GM23338 (cell line): ENCODE measurements around the gene MLLT11. TPM values are rescaled to one million over a fixed set of nuclear protein-coding genes. Genes with fewer than 3 reads are reported as not detected.

Experiments
- ATAC-seq: fragments of 200-7000 bp; cut with Tn5 transposase; 3 replicates; pipeline ENCODE4 v1.9.1; 2020
- DNase-seq: peaks from one replicate; pipeline ENCODE4 v3.0.0-alpha.2; 2015; ENCODE audit warnings: low spot score
- H2AFZ ChIP-seq: fragments of 200-600 bp; sonication (generic); 2 replicates; pipeline ENCODE4 v1.8.0; 2016; ENCODE audit warnings: antibody characterized with exemption, mild to moderate bottlenecking, moderate library complexity
- H3F3A ChIP-seq: fragments of 200-600 bp; sonication (generic); replicated peaks from 2 replicates; pipeline ENCODE4 v1.8.0; 2017; ENCODE audit warnings: antibody characterized with exemption, mixed run types, low read depth
- H3K27ac ChIP-seq: fragments of 200-600 bp; sonication (generic); 2 replicates; pipeline ENCODE4 v1.6.1; 2016; ENCODE audit warnings: low read depth
- H3K27me3 ChIP-seq: fragments of 200-600 bp; sonication (generic); 2 replicates; pipeline ENCODE4 v1.8.0; 2016; ENCODE audit warnings: mild to moderate bottlenecking, mixed run types, moderate library complexity; ENCODE audit not compliant: insufficient read depth
- H3K36me3 ChIP-seq: fragments of 200-600 bp; sonication (generic); 2 replicates; pipeline ENCODE4 v1.8.0; 2016; ENCODE audit warnings: mild to moderate bottlenecking; ENCODE audit not compliant: insufficient read depth
- H3K4me1 ChIP-seq: fragments of 200-600 bp; sonication (generic); 2 replicates; pipeline ENCODE4 v1.8.0; 2016; ENCODE audit warnings: mild to moderate bottlenecking, moderate library complexity; ENCODE audit not compliant: insufficient read depth
- H3K4me2 ChIP-seq: fragments of 200-600 bp; sonication (generic); 2 replicates; pipeline ENCODE4 v1.7.1; 2017; ENCODE audit warnings: mixed run types
- H3K4me3 ChIP-seq: fragments of 200-600 bp; sonication (generic); 2 replicates; pipeline ENCODE4 v1.6.1; 2016; ENCODE audit warnings: mixed run types
- H3K79me2 ChIP-seq: fragments of 200-600 bp; sonication (generic); replicated peaks from 2 replicates; pipeline ENCODE4 v1.8.0; 2017; ENCODE audit warnings: mild to moderate bottlenecking; ENCODE audit not compliant: insufficient read depth
- H3K9me2 ChIP-seq: fragments of 200-600 bp; sonication (generic); 2 replicates; pipeline ENCODE4 v1.8.0; 2017; ENCODE audit not compliant: insufficient read depth
- H4K20me1 ChIP-seq: fragments of 200-600 bp; sonication (generic); replicated peaks from 2 replicates; pipeline ENCODE4 v1.8.0; 2017; ENCODE audit warnings: mild to moderate bottlenecking; ENCODE audit not compliant: insufficient read depth
- H3K27ac Mint-ChIP-seq: 2 replicates; pipeline ENCODE4 v1.8.0; 2020; ENCODE audit warnings: inconsistent platforms, mild to moderate bottlenecking, moderate library complexity, mixed read lengths
- H3K27me3 Mint-ChIP-seq: 3 replicates; pipeline ENCODE4 v1.8.0; 2022; ENCODE audit warnings: low read depth, mild to moderate bottlenecking, moderate library complexity, mixed read lengths, inconsistent platforms; ENCODE audit not compliant: insufficient read depth, poor library complexity
- H3K36me3 Mint-ChIP-seq: 3 replicates; pipeline ENCODE4 v1.8.0; 2021; ENCODE audit warnings: low read depth, mild to moderate bottlenecking, inconsistent platforms, moderate library complexity, mixed read lengths
- H3K4me1 Mint-ChIP-seq: 3 replicates; pipeline ENCODE4 v1.8.0; 2020; ENCODE audit warnings: mild to moderate bottlenecking, inconsistent platforms, mixed read lengths
- H3K4me3 Mint-ChIP-seq: 3 replicates; pipeline ENCODE4 v1.8.0; 2021; ENCODE audit warnings: moderate library complexity, mild to moderate bottlenecking, inconsistent platforms, mixed read lengths
- H3K9me3 Mint-ChIP-seq: 3 replicates; pipeline ENCODE4 v1.8.0; 2020; ENCODE audit warnings: moderate library complexity, mild to moderate bottlenecking, inconsistent platforms, mixed read lengths
- CREB1 ChIP-seq: fragments of 250-450 bp; sonication (Bioruptor Pico); IDR thresholded peaks from 2 replicates; pipeline ENCODE4 v1.5.0; 2020; ENCODE audit warnings: low read depth, mild to moderate bottlenecking, moderate library complexity
- EZH2 ChIP-seq: fragments of 200-600 bp; sonication (generic); IDR thresholded peaks from one replicate; pipeline ENCODE4 v1.8.0; 2017; ENCODE audit warnings: antibody characterized with exemption, mild to moderate bottlenecking, low read depth; ENCODE audit not compliant: unreplicated experiment
- EZH2phosphoT487 ChIP-seq: fragments of 200-600 bp; sonication (generic); IDR thresholded peaks from one replicate; pipeline ENCODE4 v1.8.1; 2018; ENCODE audit warnings: antibody characterized with exemption; ENCODE audit not compliant: unreplicated experiment
- JUNB ChIP-seq: IDR thresholded peaks from one replicate; pipeline ENCODE4 v1.6.1; 2016; ENCODE audit warnings: antibody characterized with exemption; ENCODE audit not compliant: unreplicated experiment
- NANOG ChIP-seq: IDR thresholded peaks from 2 replicates; pipeline ENCODE4 v1.6.1; 2016; ENCODE audit warnings: antibody characterized with exemption, borderline replicate concordance
- POLR2AphosphoS5 ChIP-seq: IDR thresholded peaks from 2 replicates; pipeline ENCODE4 v1.6.1; 2016; ENCODE audit warnings: antibody characterized with exemption, low read depth
- STAT1 ChIP-seq: IDR thresholded peaks from one replicate; pipeline ENCODE4 v1.6.1; 2016; ENCODE audit warnings: antibody characterized with exemption; ENCODE audit not compliant: unreplicated experiment
- ZNF114 ChIP-seq: fragments of 250-450 bp; sonication (Bioruptor Pico); IDR thresholded peaks from 2 replicates; pipeline ENCODE4 v1.5.0; 2020; ENCODE audit warnings: mild to moderate bottlenecking, moderate library complexity
- ZNF331 ChIP-seq: fragments of 250-450 bp; sonication (Bioruptor Pico); IDR thresholded peaks from 2 replicates; pipeline ENCODE4 v1.5.0; 2020; ENCODE audit warnings: low read depth, mild to moderate bottlenecking, moderate library complexity
- polyA plus RNA-seq: library from polyadenylated mRNA; unstranded; fragments of >200 nt; fragmentation: Nextera tagmentation; extraction: Ambion mirVana; gene quantifications from 2 replicates; pipeline ENCODE4 v1.2.1, GENCODE V29; 2016
- total RNA-seq: library from RNA; depleted of rRNA; stranded (reverse); fragments of >200 nt; shearing (Covaris generic); gene quantifications from 2 replicates; pipeline ENCODE4 v1.2.3, GENCODE V29; 2014
- TF ChIP-seq, protein P1 (sequence below): IDR thresholded peaks from 2 replicates; pipeline ENCODE4 v1.6.1; 2016; ENCODE audit warnings: antibody characterized with exemption
- TF ChIP-seq, protein P2 (sequence below), 2 experiments: fragments of 200-600 bp in 1 of 2; sonication (generic) in 1 of 2; conservative IDR thresholded peaks; 2 replicates each; pipeline versions ENCODE4 v1.5.1 to v1.6.1; 2016 to 2017; ENCODE audit warnings: antibody characterized with exemption in 2 of 2, low read depth in 2 of 2, mild to moderate bottlenecking in 2 of 2, moderate library complexity in 1 of 2
- TF ChIP-seq, protein P3 (sequence below): fragments of 250-450 bp; sonication (Bioruptor Pico); IDR thresholded peaks from 2 replicates; pipeline ENCODE4 v1.5.0; 2020; ENCODE audit warnings: mild to moderate bottlenecking, moderate library complexity

Gene MLLT11
- total and polyA plus RNA-seq, 2 experiments from 2014 or later = 10.6 to 22.6 TPM

DNA sequence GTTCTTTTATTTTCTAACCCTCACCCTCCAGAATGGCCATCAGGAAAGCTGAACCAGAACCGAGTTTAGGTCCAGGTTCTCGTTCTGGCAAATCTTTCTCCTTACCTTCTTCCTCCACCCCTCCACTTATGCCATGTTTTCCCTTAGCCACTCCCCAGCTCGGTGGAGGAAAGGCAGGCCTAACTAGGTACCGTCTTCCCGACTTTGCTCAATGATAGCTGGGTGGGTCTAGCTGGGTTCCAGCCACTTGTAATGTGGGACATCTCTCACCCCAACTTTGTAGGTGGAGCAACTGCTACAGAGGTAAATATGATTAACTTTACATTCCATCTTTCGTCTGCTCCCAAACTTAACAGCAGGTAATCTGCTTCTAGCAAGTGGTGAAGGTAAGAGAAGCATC lies 23.2 kb upstream of the MLLT11 start:
- DNase-seq (no peak), ATAC-seq (peak; percentile 36; the same call in 1 of the 3 replicates)
- Mint-ChIP-seq H3K9me3 (no peaks in the 10 kb centered on the region), H3K27ac (no peak overlapping the region), H3K4me1 (peaks cover 23% of the 10 kb centered on the region), H3K4me3 (no peak overlapping the region), H3K27me3 (peaks cover 6% of the 10 kb centered on the region), H3K36me3 (peaks cover 13% of the 10 kb centered on the region)
- H3K27me3 ChIP-seq = no peaks in the 10 kb centered on the region
- H4K20me1 ChIP-seq = no peaks in the 10 kb centered on the region; the same call in 1 of the 2 replicates
- H3K4me2 ChIP-seq = peak overlapping the region; percentile 31; the same call in 1 of the 2 replicates
- TF ChIP-seq ZNF331 (no peak), EZH2 (no peak), STAT1 (no peak)
- TF ChIP-seq, protein P1, sequence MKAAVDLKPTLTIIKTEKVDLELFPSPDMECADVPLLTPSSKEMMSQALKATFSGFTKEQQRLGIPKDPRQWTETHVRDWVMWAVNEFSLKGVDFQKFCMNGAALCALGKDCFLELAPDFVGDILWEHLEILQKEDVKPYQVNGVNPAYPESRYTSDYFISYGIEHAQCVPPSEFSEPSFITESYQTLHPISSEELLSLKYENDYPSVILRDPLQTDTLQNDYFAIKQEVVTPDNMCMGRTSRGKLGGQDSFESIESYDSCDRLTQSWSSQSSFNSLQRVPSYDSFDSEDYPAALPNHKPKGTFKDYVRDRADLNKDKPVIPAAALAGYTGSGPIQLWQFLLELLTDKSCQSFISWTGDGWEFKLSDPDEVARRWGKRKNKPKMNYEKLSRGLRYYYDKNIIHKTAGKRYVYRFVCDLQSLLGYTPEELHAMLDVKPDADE = no peak
- H3F3A ChIP-seq = no peaks in the 10 kb centered on the region
- H3K27ac ChIP-seq = 0 out of 2 replicates have a peak overlapping the region, but pooled peaks have one; percentile 18
- no peaks in the 10 kb centered on the region for H3K79me2 ChIP-seq
- no peak overlapping the region for H3K4me3 ChIP-seq
- H3K36me3 ChIP-seq = no peaks in the 10 kb centered on the region
- peaks cover 19% of the 10 kb centered on the region for H3K4me1 ChIP-seq
- no peak overlapping the region for H2AFZ ChIP-seq
- H3K9me2 ChIP-seq = no peaks in the 10 kb centered on the region

DNA sequence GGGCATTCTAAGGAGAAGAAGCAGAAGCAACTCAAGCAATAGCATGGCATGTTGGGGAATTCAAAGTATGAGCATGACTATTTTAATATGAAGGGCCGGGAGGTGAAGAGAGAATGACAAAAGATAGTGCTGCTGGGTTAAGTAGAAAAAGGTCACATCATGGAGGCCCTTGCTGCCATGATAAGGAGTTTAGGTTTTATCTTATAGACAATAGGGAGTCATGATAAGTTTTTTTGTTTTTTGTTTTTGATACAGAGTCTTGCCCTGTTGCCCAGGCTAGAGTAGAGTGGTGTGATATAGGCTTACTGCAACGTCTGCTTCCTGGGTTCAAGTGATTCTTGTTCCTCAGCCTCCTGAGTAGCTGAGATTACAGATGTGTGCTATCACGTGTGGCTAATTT lies 20.7 kb upstream of the MLLT11 start:
- peaks cover 7% of the 10 kb centered on the region for H3K36me3 Mint-ChIP-seq
- Histone ChIP-seq H3K36me3 (no peaks in the 10 kb centered on the region), H3K4me1 (peaks cover 19% of the 10 kb centered on the region), H2AFZ (no peak overlapping the region), H3K4me2 (0 out of 2 replicates have a peak overlapping the region, but pooled peaks have one; percentile 12), H3K9me2 (no peaks in the 10 kb centered on the region), H3K27ac (no peak overlapping the region), H3F3A (no peaks in the 10 kb centered on the region), H3K79me2 (no peaks in the 10 kb centered on the region), H3K4me3 (no peak overlapping the region), H4K20me1 (no peaks in the 10 kb centered on the region; the same call in 1 of the 2 replicates), H3K27me3 (no peaks in the 10 kb centered on the region)
- DNase-seq (no peak), ATAC-seq (no peak)
- H3K4me1 Mint-ChIP-seq = peaks cover 23% of the 10 kb centered on the region
- H3K27ac Mint-ChIP-seq = no peak overlapping the region
- H3K27me3 Mint-ChIP-seq = peaks cover 2% of the 10 kb centered on the region
- no peaks in the 10 kb centered on the region for H3K9me3 Mint-ChIP-seq
- no peak overlapping the region for H3K4me3 Mint-ChIP-seq
- TF ChIP-seq ZNF114 (no peak), NANOG (no peak), ZNF331 (no peak), POLR2AphosphoS5 (no peak), CREB1 (no peak), EZH2 (no peak), EZH2phosphoT487 (no peak), JUNB (no peak), STAT1 (no peak)
- TF ChIP-seq, protein P2, sequence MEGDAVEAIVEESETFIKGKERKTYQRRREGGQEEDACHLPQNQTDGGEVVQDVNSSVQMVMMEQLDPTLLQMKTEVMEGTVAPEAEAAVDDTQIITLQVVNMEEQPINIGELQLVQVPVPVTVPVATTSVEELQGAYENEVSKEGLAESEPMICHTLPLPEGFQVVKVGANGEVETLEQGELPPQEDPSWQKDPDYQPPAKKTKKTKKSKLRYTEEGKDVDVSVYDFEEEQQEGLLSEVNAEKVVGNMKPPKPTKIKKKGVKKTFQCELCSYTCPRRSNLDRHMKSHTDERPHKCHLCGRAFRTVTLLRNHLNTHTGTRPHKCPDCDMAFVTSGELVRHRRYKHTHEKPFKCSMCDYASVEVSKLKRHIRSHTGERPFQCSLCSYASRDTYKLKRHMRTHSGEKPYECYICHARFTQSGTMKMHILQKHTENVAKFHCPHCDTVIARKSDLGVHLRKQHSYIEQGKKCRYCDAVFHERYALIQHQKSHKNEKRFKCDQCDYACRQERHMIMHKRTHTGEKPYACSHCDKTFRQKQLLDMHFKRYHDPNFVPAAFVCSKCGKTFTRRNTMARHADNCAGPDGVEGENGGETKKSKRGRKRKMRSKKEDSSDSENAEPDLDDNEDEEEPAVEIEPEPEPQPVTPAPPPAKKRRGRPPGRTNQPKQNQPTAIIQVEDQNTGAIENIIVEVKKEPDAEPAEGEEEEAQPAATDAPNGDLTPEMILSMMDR (conservative IDR thresholded peaks at IDR 0.05; ENCODE audit: low read depth in 2 of 2) = no peak
- TF ChIP-seq, protein P1 = no peak
- TF ChIP-seq, protein P3, sequence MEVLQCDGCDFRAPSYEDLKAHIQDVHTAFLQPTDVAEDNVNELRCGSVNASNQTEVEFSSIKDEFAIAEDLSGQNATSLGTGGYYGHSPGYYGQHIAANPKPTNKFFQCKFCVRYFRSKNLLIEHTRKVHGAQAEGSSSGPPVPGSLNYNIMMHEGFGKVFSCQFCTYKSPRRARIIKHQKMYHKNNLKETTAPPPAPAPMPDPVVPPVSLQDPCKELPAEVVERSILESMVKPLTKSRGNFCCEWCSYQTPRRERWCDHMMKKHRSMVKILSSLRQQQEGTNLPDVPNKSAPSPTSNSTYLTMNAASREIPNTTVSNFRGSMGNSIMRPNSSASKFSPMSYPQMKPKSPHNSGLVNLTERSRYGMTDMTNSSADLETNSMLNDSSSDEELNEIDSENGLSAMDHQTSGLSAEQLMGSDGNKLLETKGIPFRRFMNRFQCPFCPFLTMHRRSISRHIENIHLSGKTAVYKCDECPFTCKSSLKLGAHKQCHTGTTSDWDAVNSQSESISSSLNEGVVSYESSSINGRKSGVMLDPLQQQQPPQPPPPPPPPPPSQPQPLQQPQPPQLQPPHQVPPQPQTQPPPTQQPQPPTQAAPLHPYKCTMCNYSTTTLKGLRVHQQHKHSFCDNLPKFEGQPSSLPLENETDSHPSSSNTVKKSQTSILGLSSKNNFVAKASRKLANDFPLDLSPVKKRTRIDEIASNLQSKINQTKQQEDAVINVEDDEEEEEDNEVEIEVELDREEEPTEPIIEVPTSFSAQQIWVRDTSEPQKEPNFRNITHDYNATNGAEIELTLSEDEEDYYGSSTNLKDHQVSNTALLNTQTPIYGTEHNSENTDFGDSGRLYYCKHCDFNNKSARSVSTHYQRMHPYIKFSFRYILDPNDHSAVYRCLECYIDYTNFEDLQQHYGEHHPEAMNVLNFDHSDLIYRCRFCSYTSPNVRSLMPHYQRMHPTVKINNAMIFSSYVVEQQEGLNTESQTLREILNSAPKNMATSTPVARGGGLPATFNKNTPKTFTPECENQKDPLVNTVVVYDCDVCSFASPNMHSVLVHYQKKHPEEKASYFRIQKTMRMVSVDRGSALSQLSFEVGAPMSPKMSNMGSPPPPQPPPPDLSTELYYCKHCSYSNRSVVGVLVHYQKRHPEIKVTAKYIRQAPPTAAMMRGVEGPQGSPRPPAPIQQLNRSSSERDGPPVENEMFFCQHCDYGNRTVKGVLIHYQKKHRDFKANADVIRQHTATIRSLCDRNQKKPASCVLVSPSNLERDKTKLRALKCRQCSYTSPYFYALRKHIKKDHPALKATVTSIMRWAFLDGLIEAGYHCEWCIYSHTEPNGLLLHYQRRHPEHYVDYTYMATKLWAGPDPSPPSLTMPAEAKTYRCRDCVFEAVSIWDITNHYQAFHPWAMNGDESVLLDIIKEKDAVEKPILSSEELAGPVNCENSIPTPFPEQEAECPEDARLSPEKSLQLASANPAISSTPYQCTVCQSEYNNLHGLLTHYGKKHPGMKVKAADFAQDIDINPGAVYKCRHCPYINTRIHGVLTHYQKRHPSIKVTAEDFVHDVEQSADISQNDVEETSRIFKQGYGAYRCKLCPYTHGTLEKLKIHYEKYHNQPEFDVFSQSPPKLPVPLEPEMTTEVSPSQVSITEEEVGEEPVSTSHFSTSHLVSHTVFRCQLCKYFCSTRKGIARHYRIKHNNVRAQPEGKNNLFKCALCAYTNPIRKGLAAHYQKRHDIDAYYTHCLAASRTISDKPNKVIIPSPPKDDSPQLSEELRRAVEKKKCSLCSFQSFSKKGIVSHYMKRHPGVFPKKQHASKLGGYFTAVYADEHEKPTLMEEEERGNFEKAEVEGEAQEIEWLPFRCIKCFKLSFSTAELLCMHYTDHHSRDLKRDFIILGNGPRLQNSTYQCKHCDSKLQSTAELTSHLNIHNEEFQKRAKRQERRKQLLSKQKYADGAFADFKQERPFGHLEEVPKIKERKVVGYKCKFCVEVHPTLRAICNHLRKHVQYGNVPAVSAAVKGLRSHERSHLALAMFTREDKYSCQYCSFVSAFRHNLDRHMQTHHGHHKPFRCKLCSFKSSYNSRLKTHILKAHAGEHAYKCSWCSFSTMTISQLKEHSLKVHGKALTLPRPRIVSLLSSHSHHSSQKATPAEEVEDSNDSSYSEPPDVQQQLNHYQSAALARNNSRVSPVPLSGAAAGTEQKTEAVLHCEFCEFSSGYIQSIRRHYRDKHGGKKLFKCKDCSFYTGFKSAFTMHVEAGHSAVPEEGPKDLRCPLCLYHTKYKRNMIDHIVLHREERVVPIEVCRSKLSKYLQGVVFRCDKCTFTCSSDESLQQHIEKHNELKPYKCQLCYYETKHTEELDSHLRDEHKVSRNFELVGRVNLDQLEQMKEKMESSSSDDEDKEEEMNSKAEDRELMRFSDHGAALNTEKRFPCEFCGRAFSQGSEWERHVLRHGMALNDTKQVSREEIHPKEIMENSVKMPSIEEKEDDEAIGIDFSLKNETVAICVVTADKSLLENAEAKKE (CRISPR knock-in tag) = no peak
